Fibroblast of peridontal ligament (primary cell): ENCODE results near the gene NBPF19.
"Not testable (repeated sequence)": the region's sequence is repeated elsewhere in the genome, so short reads cannot be mapped to it uniquely, and the experiment has no call there.

Source experiments
- DNase-seq: peaks from one replicate; pipeline ENCODE4 v3.0.0-alpha.2; 2010; ENCODE audit errors: extremely low read depth

The NBPF19 gene, protein sequence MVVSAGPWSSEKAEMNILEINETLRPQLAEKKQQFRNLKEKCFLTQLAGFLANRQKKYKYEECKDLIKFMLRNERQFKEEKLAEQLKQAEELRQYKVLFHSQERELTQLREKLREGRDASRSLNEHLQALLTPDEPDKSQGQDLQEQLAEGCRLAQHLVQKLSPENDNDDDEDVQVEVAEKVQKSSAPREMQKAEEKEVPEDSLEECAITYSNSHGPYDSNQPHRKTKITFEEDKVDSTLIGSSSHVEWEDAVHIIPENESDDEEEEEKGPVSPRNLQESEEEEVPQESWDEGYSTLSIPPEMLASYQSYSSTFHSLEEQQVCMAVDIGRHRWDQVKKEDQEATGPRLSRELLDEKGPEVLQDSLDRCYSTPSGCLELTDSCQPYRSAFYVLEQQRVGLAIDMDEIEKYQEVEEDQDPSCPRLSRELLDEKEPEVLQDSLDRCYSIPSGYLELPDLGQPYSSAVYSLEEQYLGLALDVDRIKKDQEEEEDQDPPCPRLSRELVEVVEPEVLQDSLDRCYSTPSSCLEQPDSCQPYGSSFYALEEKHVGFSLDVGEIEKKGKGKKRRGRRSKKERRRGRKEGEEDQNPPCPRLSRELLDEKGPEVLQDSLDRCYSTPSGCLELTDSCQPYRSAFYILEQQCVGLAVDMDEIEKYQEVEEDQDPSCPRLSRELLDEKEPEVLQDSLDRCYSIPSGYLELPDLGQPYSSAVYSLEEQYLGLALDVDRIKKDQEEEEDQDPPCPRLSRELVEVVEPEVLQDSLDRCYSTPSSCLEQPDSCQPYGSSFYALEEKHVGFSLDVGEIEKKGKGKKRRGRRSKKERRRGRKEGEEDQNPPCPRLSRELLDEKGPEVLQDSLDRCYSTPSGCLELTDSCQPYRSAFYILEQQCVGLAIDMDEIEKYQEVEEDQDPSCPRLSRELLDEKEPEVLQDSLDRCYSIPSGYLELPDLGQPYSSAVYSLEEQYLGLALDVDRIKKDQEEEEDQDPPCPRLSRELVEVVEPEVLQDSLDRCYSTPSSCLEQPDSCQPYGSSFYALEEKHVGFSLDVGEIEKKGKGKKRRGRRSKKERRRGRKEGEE (N-terminal part only)

DNA sequence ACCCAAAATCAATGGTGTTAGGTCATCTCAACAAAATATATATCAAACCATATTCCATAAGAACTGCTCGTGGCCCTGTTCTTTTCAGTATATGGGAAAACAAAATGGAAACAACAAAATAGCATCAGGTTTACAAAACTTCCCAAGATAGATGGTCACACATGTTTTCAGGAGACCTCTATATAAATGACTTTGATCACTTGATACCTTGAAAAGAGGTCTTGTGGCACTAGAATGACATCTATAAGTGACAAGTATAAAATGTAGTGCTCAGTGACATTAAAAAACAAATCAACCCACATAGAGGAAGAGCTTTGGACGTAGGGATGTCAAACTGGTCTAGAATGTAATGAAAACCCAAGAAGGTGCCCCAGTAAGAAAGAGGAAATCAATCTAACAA lies at the start of gene NBPF19:
Gene NBPF19, plus strand, starts transcription at position 301 of the 400 bp plus-strand sequence. CDS start 888 bp downstream, outside the sequence.
- not testable (repeated sequence) for DNase-seq

- not testable (repeated sequence) for DNase-seq
Measured at GRCh38 chr1:149428317-149428716, 46.5 kb upstream of the NBPF19 start.

DNA sequence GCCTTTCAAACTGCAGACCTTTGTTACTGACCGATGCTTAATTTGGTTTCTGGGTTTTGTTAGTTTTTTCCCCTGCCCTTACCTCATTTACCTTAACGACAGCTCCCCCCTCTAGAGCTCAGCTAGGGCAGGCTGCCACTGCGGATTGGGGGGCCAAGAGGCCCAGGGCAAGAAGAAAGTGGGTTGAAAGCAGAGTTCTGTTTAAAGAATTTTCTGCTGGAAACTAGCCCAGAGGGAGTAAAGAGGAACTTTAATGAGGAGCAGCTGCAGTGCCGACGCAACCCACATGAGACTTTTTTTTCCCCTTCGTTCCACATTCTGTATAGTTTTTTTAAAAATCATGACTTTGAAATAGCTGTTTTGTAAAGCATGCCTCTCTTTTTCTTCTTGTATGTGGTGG lies 29.4 kb upstream of the NBPF19 start:
- peak; percentile 80 for DNase-seq

GRCh38 chr1:149452196-149452595 lies 22.6 kb upstream of the NBPF19 start:
- DNase-seq, result not testable (repeated sequence)

DNA sequence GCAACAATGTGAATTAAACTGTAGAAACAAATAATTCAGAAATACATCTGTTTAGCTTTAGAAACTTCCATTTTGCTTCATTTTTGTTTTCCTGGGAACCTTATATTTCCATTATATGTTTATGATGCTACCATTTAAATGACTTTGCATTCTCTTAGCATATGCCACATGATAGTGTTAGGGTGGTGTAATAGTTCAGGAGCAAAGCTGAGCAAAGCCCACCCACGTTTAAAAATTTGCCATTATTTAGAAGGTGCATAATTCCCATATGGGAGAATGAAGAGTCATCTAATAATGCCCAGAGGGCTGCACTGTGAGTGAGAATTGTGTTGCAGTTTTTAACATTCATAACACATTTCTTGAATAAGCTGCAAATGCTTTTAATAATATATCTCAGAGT lies 22.2 kb upstream of the NBPF19 start:
- not testable (repeated sequence) for DNase-seq

GRCh38 chr1:149558350-149558825 lies 83.5 kb downstream of the NBPF19 start:
- peak; percentile 36 for DNase-seq

- not testable (repeated sequence) for DNase-seq
Measured at GRCh38 chr1:149561806-149562205, 87.0 kb downstream of the NBPF19 start.

GRCh38 chr1:149565485-149565884 lies 90.6 kb downstream of the NBPF19 start:
- DNase-seq, result not testable (repeated sequence)

- not testable (repeated sequence) for DNase-seq
Measured at GRCh38 chr1:149572763-149573162, 97.9 kb downstream of the NBPF19 start.

- not testable (repeated sequence) for DNase-seq
Measured at GRCh38 chr1:149585592-149585991, 110.7 kb downstream of the NBPF19 start.
